SK-N-SH (cell line): ENCODE results near the gene ACTN2.

ENCODE experiments used
- SMC3 ChIP-seq: IDR thresholded peaks from 2 replicates; pipeline ENCODE4 v1.6.1; 2012; ENCODE audit warnings: low read depth, low read length, improper control_type of control experiment
- TF ChIP-seq, protein P1 (sequence below): fragments of 200-600 bp; sonication (generic); IDR thresholded peaks from 2 replicates; pipeline ENCODE4 v1.6.1; 2017; ENCODE audit warnings: antibody characterized with exemption, mild to moderate bottlenecking, moderate library complexity

GRCh38 chr1:236673289-236673919, 12.9 kb upstream of the ACTN2 start:
- TF ChIP-seq SMC3 = no peak
- TF ChIP-seq, protein P1, sequence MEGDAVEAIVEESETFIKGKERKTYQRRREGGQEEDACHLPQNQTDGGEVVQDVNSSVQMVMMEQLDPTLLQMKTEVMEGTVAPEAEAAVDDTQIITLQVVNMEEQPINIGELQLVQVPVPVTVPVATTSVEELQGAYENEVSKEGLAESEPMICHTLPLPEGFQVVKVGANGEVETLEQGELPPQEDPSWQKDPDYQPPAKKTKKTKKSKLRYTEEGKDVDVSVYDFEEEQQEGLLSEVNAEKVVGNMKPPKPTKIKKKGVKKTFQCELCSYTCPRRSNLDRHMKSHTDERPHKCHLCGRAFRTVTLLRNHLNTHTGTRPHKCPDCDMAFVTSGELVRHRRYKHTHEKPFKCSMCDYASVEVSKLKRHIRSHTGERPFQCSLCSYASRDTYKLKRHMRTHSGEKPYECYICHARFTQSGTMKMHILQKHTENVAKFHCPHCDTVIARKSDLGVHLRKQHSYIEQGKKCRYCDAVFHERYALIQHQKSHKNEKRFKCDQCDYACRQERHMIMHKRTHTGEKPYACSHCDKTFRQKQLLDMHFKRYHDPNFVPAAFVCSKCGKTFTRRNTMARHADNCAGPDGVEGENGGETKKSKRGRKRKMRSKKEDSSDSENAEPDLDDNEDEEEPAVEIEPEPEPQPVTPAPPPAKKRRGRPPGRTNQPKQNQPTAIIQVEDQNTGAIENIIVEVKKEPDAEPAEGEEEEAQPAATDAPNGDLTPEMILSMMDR = no peak
